Subcutaneous adipose tissue (tissue), 4 donors: ENCODE results near the gene MYORG. TPM values are rescaled to one million over a fixed set of nuclear protein-coding genes. Genes with fewer than 3 reads are reported as not detected.

Experiments used
- total RNA-seq, 4 donors: library from RNA; depleted of rRNA; stranded (reverse); fragments of >200 nt; gene quantifications; one replicate each; pipeline ENCODE4 v1.1.0, GENCODE V29; 2016
- TF ChIP-seq, protein P1 (sequence below): fragments of 450-650 bp; IDR thresholded peaks from one replicate; pipeline ENCODE4 v1.5.1; 2016; ENCODE audit warnings: low read depth, mild to moderate bottlenecking, control low read depth, antibody characterized with exemption, moderate library complexity

The MYORG gene
- total RNA-seq, 4 donors from 2014 or later = 3.7 to 15.7 (median 12.9) TPM

GRCh38 chr9:34396276-34397214 is 19.8 kb upstream of the MYORG start:
- TF ChIP-seq, protein P1, sequence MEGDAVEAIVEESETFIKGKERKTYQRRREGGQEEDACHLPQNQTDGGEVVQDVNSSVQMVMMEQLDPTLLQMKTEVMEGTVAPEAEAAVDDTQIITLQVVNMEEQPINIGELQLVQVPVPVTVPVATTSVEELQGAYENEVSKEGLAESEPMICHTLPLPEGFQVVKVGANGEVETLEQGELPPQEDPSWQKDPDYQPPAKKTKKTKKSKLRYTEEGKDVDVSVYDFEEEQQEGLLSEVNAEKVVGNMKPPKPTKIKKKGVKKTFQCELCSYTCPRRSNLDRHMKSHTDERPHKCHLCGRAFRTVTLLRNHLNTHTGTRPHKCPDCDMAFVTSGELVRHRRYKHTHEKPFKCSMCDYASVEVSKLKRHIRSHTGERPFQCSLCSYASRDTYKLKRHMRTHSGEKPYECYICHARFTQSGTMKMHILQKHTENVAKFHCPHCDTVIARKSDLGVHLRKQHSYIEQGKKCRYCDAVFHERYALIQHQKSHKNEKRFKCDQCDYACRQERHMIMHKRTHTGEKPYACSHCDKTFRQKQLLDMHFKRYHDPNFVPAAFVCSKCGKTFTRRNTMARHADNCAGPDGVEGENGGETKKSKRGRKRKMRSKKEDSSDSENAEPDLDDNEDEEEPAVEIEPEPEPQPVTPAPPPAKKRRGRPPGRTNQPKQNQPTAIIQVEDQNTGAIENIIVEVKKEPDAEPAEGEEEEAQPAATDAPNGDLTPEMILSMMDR = no peak

- TF ChIP-seq, protein P1 = no peak
Measured at GRCh38 chr9:34392511-34392910, 15.8 kb upstream of the MYORG start.

DNA sequence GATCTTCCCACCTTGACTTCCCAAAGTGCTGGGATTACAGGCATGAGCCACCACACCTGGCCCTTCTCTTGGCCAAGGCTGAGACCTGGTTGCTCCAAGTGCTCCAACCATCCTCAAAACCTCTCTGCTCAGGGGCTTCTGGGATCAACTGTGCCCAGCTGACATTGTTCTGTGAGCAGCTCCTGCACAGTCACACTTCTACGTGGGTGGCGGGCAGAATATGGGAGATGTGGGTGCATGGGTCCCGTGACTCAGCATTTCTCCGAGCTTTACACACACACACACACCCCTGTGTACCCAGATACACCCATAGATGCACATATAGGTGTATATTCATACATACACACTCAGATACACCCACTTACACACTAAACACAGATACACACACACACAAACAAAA is 10.5 kb upstream of the MYORG start:
- TF ChIP-seq, protein P1 = no peak

- TF ChIP-seq, protein P1 = no peak
Measured at GRCh38 chr9:34386656-34387055, 10.0 kb upstream of the MYORG start.

DNA sequence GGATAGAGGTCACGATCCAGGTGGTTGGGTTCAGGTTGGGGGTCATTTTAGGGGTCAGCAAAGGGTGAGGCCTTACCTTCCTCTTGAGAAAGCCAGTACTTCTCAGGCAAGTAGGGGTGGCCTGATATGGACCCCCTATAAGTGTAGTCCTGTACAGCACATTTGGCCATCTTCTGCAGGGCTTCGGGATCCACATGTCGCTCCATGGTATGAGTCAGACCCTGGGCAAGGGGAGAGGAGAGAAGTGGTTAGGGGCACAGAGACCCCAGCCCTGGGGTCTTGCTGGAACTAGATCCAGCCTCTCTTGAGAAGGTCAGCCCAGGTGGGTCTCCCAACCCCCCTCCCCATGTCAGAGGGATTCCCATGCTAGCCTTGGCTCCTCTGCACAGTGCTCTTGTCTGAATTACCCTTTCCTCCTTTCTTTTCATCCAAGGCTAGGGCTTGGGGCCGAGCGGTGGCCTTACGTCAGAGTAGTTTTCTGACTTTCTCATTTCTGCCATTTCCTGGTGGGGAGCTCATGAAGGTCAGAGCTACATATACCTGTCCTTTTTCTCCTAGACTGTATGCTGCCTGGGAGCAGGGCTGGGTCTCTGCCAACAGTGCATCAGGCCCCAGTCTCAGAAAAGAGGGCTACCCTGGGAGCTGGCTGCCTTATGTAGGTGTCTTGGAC is 9.0 kb upstream of the MYORG start:
- TF ChIP-seq, protein P1 = no peak

DNA sequence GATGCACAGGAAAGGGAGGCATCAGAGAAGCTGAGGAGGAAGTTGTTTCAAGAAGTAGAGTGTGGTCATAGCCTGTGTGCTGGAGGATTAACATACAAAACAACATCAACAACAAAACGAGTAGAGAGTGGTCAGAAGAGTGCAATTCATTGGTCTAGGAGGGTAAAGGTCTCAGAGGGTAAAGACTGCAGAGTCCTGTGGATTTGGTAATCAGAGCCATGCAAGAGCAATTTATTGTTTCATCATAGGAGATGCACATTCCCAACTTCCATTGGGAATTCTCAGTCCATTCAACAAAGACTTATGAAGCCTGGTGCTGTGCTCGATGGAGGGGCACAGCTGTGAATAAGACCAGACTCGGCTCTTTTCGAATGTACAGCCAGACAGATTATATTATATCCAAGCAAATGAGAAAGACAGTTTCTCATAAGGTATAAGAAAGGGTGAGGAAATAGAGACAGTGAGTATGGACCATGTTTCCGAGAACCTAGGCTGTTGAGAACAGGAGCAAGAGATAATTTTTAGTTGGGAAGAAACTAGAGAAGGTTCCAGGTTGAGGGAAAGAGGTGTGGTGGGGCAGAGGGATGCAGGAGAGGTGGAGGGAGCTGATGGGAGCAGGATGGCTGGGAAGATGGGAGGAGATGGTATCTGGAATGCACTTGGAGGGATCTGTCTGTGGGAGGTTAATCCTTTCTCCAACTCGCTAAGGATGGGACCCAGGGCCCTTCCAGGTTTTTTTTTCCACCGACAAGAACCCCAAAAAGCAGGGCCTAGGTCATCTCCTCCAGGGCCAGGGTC is 7.9 kb upstream of the MYORG start:
- TF ChIP-seq, protein P1 = no peak
